ENCODE measurements around the gene BCAP29.
"Not testable (repeated sequence)": the region's sequence is repeated elsewhere in the genome, so short reads cannot be mapped to it uniquely, and the experiment has no call there.

The BCAP29 gene, protein sequence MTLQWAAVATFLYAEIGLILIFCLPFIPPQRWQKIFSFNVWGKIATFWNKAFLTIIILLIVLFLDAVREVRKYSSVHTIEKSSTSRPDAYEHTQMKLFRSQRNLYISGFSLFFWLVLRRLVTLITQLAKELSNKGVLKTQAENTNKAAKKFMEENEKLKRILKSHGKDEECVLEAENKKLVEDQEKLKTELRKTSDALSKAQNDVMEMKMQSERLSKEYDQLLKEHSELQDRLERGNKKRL

DNA sequence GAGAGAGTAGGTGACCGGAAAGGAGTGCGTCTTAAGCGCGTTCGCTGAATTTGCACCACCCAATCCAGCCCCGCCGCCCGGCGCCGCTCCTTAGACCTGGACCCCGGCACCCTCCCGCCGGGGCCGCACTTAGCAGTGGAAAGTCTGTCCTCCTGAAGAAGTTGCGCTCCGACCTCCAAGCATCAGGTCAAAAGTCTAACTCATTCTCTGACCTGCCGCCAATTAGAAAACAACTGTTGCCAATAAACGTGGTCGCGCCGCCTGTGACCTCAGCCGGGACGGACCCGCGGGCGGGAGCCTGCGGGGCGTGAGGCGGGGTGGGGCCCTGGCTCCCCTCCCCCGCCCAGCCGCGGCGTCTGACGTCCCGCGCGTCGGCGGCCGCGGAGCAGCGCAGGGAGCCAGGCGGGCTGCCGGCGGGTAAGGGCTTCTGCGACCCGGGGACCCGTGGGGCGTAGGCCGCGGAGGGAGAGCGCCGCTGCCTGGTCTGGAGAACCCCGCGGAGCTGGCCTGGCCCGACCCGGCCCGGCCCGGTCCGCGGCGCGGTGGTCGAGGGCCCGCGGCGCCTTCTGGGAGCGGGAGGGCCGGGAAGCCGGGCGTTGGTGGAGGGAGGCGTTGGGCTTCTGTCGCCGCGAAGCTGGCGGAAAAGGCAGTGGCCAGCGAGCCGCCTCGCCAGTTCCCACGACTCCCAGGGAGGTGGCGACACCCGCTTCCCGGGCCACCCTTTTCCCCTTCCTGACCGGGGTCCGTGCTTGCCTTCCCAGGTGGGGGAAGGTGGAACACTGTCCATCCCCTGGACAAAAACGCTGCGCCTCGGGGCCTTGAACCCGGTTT, at the start of gene BCAP29:
TSS of gene BCAP29 (plus strand) at position 362 of the 831 bp plus-strand sequence. CDS start 527 bp downstream, outside the sequence.
- peak; percentile 58 for DNase-seq

DNA sequence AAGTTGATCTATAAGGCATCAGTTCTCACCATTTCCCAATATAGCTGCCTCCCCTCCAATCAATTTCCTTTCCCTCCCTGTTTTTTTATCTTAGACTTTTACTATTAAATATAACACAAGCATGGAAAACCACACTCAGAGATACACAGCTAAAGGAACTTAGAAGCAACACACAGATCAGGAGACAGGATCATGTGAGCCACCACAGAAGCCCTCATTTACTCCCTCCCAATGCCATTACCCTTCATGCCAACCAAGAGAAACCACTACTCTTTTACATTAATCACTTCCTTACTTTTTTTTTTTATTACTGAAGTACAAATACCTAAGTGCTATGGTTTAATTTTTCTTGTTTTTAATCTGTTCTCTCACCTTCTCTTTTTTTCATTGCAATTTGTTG, 49.3 kb upstream of the BCAP29 start:
- DNase-seq = no peak

DNA sequence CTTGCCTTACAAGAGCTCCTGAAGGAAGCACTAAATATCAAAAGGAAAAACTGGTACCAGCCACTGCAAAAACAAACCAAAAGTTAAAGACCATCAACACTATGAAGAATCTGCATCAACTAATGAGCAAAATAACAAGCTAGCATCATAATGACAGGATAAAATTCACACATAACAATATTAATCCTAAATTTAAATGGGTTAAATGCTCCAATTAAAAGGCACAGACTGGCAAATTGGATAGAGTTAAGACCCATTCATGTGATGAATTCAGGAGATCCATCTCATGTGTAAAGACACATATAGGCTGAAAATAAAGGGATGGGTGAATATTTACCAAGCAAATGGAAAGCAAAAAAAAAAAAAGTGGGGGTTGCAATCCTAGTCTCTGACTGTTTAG, 45.9 kb upstream of the BCAP29 start:
- DNase-seq = no peak

- DNase-seq = not testable (repeated sequence)
Measured at GRCh38 chr7:107537228-107537627, 42.8 kb upstream of the BCAP29 start.

GRCh38 chr7:107538001-107538400, 42.0 kb upstream of the BCAP29 start:
- DNase-seq = peak; percentile 84

DNA sequence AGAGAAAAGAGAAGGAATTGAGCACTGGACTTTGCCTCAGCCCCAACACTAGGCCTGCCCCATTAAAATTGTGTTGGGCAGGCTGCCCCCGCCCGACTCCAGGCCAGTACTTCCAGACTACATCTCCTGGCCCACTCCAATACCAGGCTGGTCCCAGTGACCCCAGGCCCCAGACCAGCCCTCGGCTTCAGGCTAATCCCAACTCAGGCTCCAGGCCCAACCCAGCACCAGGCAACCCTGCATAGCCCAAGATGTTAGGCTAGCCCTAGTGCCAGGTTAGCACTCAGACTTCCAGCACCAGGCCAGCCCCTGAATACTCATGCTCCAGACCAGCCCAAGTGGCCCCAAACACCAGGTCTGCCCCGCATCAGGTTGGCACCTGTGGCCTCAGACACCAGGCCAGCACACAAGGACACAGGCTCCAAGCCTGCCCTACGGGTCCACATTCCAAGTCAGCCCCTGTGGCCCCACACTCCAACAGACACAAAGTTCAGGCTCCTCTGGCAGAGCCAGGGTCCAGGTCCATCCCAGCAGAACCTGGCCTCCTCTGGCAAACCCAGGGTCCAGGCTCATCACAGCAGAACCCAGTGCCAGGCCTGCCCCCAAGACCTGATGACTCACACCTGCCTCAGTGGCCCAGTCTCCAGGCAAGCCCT, 36.6 kb upstream of the BCAP29 start:
- no peak for DNase-seq

GRCh38 chr7:107544848-107545591, 35.0 kb upstream of the BCAP29 start:
- DNase-seq = no peak

GRCh38 chr7:107551936-107552335, 28.1 kb upstream of the BCAP29 start:
- DNase-seq = no peak

DNA sequence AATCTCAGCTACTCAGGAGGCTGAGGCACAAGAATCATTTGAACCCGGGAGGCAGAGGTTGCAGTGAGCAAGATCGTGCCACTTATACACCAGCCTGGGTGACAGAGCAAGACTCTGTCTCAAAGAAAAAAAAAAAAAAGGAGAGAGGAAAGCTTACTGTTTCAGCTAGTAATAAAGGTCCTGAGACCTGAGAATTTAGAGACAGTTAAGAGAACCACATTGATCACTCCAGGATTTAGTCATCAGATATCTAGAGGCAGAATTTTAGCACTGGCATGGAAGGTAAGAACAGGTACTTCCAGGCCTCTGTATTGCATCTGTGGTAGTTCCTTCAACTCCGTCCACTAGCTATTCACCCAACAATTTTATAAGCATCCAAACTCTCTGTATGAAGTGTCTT, 24.2 kb upstream of the BCAP29 start:
- DNase-seq = no peak

DNA sequence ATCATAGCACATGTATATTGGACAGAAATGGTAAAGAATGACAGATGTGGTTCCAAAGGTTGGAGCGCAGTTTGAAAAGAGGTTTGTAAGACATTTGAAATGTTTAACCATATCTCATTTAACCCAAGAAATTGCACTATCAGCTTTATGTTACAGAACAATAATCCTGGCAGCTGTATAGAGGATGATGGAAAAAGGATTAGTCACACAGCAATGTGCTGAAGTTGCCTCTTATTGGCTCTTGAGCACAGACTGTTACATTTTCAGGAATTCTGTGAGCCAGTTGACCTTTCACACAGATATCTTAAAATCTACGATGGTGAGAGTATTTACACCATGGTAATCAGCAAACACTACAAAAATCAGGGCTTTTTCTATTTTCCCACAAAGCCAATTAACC, 20.2 kb upstream of the BCAP29 start:
- DNase-seq = no peak

GRCh38 chr7:107560898-107561516, 19.0 kb upstream of the BCAP29 start:
- DNase-seq = no peak

GRCh38 chr7:107563081-107563774, 16.8 kb upstream of the BCAP29 start:
- DNase-seq = peak; percentile 8

GRCh38 chr7:107563775-107564552, 16.1 kb upstream of the BCAP29 start, which contains the start of the genes COG5 and DUS4L:
Gene COG5 (minus strand): TSS chr7:107563920. CDS start chr7:107563896, 24 bp downstream.
Gene DUS4L (plus strand): TSS chr7:107563971. CDS start chr7:107567071, 3,100 bp downstream.
- peak; percentile 71 for DNase-seq

GRCh38 chr7:107564553-107565298, 15.3 kb upstream of the BCAP29 start:
- no peak for DNase-seq

GRCh38 chr7:107570298-107570697, 9.7 kb upstream of the BCAP29 start:
- no peak for DNase-seq

DNA sequence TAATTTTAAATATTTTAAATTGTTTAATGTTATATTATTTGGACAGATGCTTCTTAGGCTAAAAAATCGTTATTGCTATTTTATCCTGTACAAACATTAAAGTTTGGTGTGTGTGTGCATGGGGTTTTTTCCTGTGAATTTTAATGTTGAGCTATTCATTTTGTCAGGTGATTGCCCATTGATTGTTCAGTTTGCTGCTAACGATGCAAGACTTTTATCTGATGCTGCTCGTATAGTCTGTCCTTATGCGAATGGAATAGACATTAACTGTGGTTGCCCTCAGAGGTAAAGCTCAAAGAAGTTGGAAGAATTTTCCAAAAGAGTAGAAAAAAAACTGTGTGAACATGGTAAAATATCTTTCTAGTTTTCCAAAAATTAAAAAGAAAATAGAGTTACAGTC, 6.5 kb upstream of the BCAP29 start:
- DNase-seq = no peak

DNA sequence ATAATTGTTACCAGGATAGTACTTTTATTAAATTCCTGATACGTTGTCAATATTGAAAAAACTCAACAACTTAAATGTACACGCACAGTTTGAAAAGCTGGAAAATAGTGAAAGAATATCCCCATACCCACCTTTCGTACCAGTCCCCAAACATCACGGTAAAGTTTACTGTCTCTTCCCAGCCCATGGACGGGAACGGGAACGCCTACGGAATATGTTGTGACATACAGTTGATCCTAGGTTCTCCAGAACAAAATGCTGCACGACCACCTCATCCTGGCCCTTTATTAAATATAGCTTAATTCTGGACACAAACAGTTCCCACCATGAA, 527 bp upstream of the BCAP29 start:
- DNase-seq = no peak

- DNase-seq = no peak
Measured at GRCh38 chr7:107580716-107581383, 804 bp downstream of the BCAP29 start.

DNA sequence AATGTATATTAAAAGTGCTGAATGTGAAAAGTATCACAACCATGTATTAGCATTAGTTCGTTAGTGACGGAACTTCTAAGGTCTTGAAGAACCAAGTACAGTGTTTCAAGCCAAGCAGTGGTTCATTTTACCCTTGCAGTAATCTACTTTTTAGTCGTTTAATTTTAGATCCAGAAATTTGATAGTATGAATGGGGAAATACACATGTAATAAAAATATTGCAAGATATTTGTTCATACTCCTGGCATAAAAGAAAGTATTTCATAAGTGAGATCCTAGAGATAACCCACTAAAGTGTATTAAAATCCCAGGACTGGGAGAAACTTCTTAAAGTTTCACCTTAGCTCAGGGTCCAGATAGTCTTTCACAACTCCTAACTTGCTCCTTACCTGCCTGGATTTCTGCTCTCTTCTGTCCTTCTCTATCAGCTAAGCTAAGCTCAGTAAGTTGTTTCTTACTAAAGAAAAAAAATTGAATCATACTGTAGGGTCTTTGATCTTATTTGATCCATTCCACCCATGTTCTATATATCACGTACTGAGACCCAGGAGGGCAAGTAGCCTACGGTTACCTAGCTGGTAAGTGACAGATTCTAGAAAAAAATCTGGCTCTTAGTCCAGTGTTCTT, 1.5 kb downstream of the BCAP29 start:
- no peak for DNase-seq

Measured in COR-L47 (cell line).